ENCODE results near the gene DRC1. TPM values are rescaled to one million over a fixed set of nuclear protein-coding genes. Genes with fewer than 3 reads are reported as not detected.

DRC1 gene
- polyA plus RNA-seq, 1 experiment = 0.05 TPM

- POLR2A ChIA-PET = no interaction called here
- no peak for DNase-seq (ENCODE audit: low read depth)
- Histone ChIP-seq H3K36me3 (ENCODE audit: control insufficient read depth, insufficient read depth, low read length) (no peaks in the 10 kb centered on the region), H3K27me3 (ENCODE audit: control insufficient read depth, insufficient read depth, low read length) (peaks cover 6% of the 10 kb centered on the region), H3K4me3 (ENCODE audit: low read depth, low read length) (no peak overlapping the region)
- TF ChIP-seq CTCF (IDR thresholded peaks at IDR 0.05; ENCODE audit: insufficient read depth, low read depth, low read length) = no peak
- CTCF ChIA-PET = interaction anchor here (1.7 kb wide), 1 partner anchor 16 kb away, joined by 9 read pairs; no protein-coding TSS in a partner anchor
Measured at GRCh38 chr2:26487192-26487591, 85.5 kb downstream of the DRC1 start.

- no peak overlapping the region for H3K4me3 ChIP-seq (ENCODE audit: low read depth, low read length)
- peaks cover 6% of the 10 kb centered on the region for H3K27me3 ChIP-seq (ENCODE audit: control insufficient read depth, insufficient read depth, low read length)
- POLR2A ChIA-PET = no interaction called here
- H3K36me3 ChIP-seq (ENCODE audit: control insufficient read depth, insufficient read depth, low read length) = no peaks in the 10 kb centered on the region
- no peak for TF ChIP-seq CTCF (IDR thresholded peaks at IDR 0.05; ENCODE audit: insufficient read depth, low read depth, low read length)
- no peak for DNase-seq (ENCODE audit: low read depth)
- CTCF ChIA-PET = no interaction called here
Measured at GRCh38 chr2:26488463-26489212, 86.9 kb downstream of the DRC1 start.

- H3K4me3 ChIP-seq (ENCODE audit: low read depth, low read length) = no peak overlapping the region
- POLR2A ChIA-PET = no interaction called here
- DNase-seq (ENCODE audit: low read depth) = no peak
- H3K27me3 ChIP-seq (ENCODE audit: control insufficient read depth, insufficient read depth, low read length) = peaks cover 6% of the 10 kb centered on the region
- no peaks in the 10 kb centered on the region for H3K36me3 ChIP-seq (ENCODE audit: control insufficient read depth, insufficient read depth, low read length)
- CTCF ChIA-PET = no interaction called here
- no peak for TF ChIP-seq CTCF (IDR thresholded peaks at IDR 0.05; ENCODE audit: insufficient read depth, low read depth, low read length)
Measured at GRCh38 chr2:26489213-26489850, 87.6 kb downstream of the DRC1 start.

GRCh38 chr2:26491563-26492167, 89.9 kb downstream of the DRC1 start:
- Histone ChIP-seq H3K27me3 (ENCODE audit: control insufficient read depth, insufficient read depth, low read length) (peaks cover 3% of the 10 kb centered on the region), H3K4me3 (ENCODE audit: low read depth, low read length) (no peak overlapping the region), H3K36me3 (ENCODE audit: control insufficient read depth, insufficient read depth, low read length) (no peaks in the 10 kb centered on the region)
- POLR2A ChIA-PET = no interaction called here
- no peak for TF ChIP-seq CTCF (IDR thresholded peaks at IDR 0.05; ENCODE audit: insufficient read depth, low read depth, low read length)
- CTCF ChIA-PET = interaction anchor here (0.7 to 2.3 kb wide), 2 partner anchors 12 kb away, joined by 3 to 12 read pairs; no protein-coding TSS in a partner anchor
- no peak for DNase-seq (ENCODE audit: low read depth)
